SHP77 treated with DMSO at 0.1 percent for 48 hours (cell line): ENCODE data around the gene NUDT12.
A peak's percentile ranks its signal among the peaks of the same experiment; 100 is the strongest.

Source experiments
- DNase-seq: peaks from one replicate; lab custom pipeline; 2025; lab: John Stamatoyannopoulos, UW

NUDT12 gene

GRCh38 chr5:103562453-103563157 is at the start of gene NUDT12:
TSS of gene NUDT12 (minus strand) at chr5:103562789. CDS start at chr5:103560248, 2,541 bp downstream.
- peak; percentile 89 for DNase-seq

GRCh38 chr5:103607346-103607745 is 44.8 kb upstream of the NUDT12 start:
- DNase-seq, result no peak

GRCh38 chr5:103605277-103605676 is 42.7 kb upstream of the NUDT12 start:
- DNase-seq, result no peak

GRCh38 chr5:103602438-103602837 is 39.8 kb upstream of the NUDT12 start:
- no peak for DNase-seq

- no peak for DNase-seq
Measured at GRCh38 chr5:103601314-103601713, 38.7 kb upstream of the NUDT12 start.

GRCh38 chr5:103600086-103600485 is 37.5 kb upstream of the NUDT12 start:
- DNase-seq, result peak; percentile 59

GRCh38 chr5:103598997-103599566 is 36.5 kb upstream of the NUDT12 start:
- DNase-seq, result no peak

- DNase-seq, result no peak
Measured at GRCh38 chr5:103590221-103590620, 27.6 kb upstream of the NUDT12 start.

- no peak for DNase-seq
Measured at GRCh38 chr5:103589776-103590175, 27.2 kb upstream of the NUDT12 start.

GRCh38 chr5:103589357-103589756 is 26.8 kb upstream of the NUDT12 start:
- no peak for DNase-seq

GRCh38 chr5:103587185-103587748 is 24.7 kb upstream of the NUDT12 start:
- peak; percentile 91 for DNase-seq

- DNase-seq, result peak; percentile 79
Measured at GRCh38 chr5:103582364-103582763, 19.8 kb upstream of the NUDT12 start.

GRCh38 chr5:103573411-103573810 is 10.8 kb upstream of the NUDT12 start:
- DNase-seq, result no peak

GRCh38 chr5:103572454-103572853 is 9.9 kb upstream of the NUDT12 start:
- no peak for DNase-seq

GRCh38 chr5:103571730-103572129 is 9.1 kb upstream of the NUDT12 start:
- DNase-seq, result no peak

- no peak for DNase-seq
Measured at GRCh38 chr5:103569313-103570060, 6.9 kb upstream of the NUDT12 start.

GRCh38 chr5:103565719-103566118 is 3.1 kb upstream of the NUDT12 start:
- DNase-seq, result no peak

- peak; percentile 68 for DNase-seq
Measured at GRCh38 chr5:103561685-103562452, 720 bp downstream of the NUDT12 start.

- DNase-seq, result no peak
Measured at GRCh38 chr5:103560826-103561225, 1.8 kb downstream of the NUDT12 start.

GRCh38 chr5:103546858-103547257 is 15.7 kb downstream of the NUDT12 start:
- DNase-seq, result no peak

- DNase-seq, result no peak
Measured at GRCh38 chr5:103542441-103542840, 20.1 kb downstream of the NUDT12 start.

- DNase-seq, result no peak
Measured at GRCh38 chr5:103541569-103541968, 21.0 kb downstream of the NUDT12 start.
